Measurements from ENCODE around the gene MMEL1.

GRCh38 chr1:2586154-2587070 is 46.4 kb downstream of the MMEL1 start, which contains the start of gene PRXL2B:
- TF ChIP-seq MAX (CRISPR knock-in tag; IDR thresholded peaks at IDR 0.05) (peak; percentile 59; the same call in 1 of the 2 replicates), MYBL2 (CRISPR knock-in tag; IDR thresholded peaks at IDR 0.05) (no peak; the same call in 1 of the 2 replicates), CTCF (IDR thresholded peaks at IDR 0.05) (no peak), ZNF512 (CRISPR knock-in tag; IDR thresholded peaks at IDR 0.05; ENCODE audit: borderline replicate concordance) (no peak), ZNF263 (CRISPR knock-in tag; IDR thresholded peaks at IDR 0.05; ENCODE audit: low read depth) (no peak), ESRRA (CRISPR knock-in tag; IDR thresholded peaks at IDR 0.05; ENCODE audit: borderline replicate concordance) (no peak), SP1 (CRISPR knock-in tag; conservative IDR thresholded peaks at IDR 0.05) (peak; percentile 94), JUN (CRISPR knock-in tag; IDR thresholded peaks at IDR 0.05) (no peak), PREB (CRISPR knock-in tag; IDR thresholded peaks at IDR 0.05; ENCODE audit: borderline replicate concordance) (no peak)
